Measurements from ENCODE around the gene LRFN2. TPM values are rescaled to one million over a fixed set of nuclear protein-coding genes. Genes with fewer than 3 reads are reported as not detected.

Gene LRFN2
- polyA plus RNA-seq, 1 donor (not counting 4 experiments of a cell fraction or from before 2014, with no cell fraction given) = not detected

DNA sequence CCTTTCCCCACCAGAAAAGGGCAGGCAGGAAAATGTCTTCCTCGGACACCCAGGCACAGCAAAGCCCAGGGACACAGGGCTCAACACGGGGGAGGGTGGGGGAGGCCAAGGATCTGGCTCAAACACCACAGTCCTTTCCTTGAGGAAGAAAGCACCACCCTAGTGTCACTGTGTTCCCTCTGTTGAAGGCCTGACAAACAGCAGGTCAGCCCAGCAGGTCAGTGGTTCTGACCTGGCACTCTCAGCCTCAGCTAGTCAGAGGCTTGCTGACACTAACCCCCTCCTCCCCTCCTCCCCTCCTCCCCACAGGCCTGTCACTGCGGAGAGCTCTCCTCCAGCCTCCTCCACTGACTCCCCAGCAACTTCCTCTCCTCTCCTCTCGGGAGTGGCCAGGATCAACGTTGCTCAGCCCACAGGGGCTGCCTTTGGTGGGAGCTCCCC, 239.6 kb downstream of the LRFN2 start:
- H3K9ac ChIP-seq (ENCODE audit: control insufficient read depth, extremely low read depth, insufficient read depth, low read length) = no peak overlapping the region
- no peaks in the 10 kb centered on the region for H3K79me2 ChIP-seq (ENCODE audit: control insufficient read depth, insufficient read depth, low read length)
- no peaks in the 10 kb centered on the region for H4K20me1 ChIP-seq (ENCODE audit: control insufficient read depth, extremely low read depth, insufficient read depth, low read length)
- no peak for TF ChIP-seq EZH2 (IDR thresholded peaks at IDR 0.05; ENCODE audit: low read length)
- TF ChIP-seq, protein P1, sequence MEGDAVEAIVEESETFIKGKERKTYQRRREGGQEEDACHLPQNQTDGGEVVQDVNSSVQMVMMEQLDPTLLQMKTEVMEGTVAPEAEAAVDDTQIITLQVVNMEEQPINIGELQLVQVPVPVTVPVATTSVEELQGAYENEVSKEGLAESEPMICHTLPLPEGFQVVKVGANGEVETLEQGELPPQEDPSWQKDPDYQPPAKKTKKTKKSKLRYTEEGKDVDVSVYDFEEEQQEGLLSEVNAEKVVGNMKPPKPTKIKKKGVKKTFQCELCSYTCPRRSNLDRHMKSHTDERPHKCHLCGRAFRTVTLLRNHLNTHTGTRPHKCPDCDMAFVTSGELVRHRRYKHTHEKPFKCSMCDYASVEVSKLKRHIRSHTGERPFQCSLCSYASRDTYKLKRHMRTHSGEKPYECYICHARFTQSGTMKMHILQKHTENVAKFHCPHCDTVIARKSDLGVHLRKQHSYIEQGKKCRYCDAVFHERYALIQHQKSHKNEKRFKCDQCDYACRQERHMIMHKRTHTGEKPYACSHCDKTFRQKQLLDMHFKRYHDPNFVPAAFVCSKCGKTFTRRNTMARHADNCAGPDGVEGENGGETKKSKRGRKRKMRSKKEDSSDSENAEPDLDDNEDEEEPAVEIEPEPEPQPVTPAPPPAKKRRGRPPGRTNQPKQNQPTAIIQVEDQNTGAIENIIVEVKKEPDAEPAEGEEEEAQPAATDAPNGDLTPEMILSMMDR (optimal IDR thresholded peaks at IDR 0.05 in 1 of 3, IDR thresholded peaks at IDR 0.05 in 1 of 3, conservative IDR thresholded peaks at IDR 0.05 in 1 of 3; ENCODE audit: extremely low read depth in 1 of 3, insufficient read depth in 2 of 3, low read length in 3 of 3) = no peak
- no peak overlapping the region for H2AFZ ChIP-seq (ENCODE audit: control insufficient read depth, low read length)
- no peak overlapping the region for H3K4me3 ChIP-seq (ENCODE audit: control insufficient read depth in 2 of 3, extremely low read depth in 1 of 3, insufficient read depth in 2 of 3, low read depth in 1 of 3, low read length in 3 of 3)
- H3K9me1 ChIP-seq (ENCODE audit: control insufficient read depth, extremely low read depth, insufficient read depth, low read length) = no peaks in the 10 kb centered on the region
- dilution Hi-C loops (cut with MboI; ENCODE audit: extremely low pct_ligation_motif_present, low sequenced_read_pairs) = no loop called here
- no peak overlapping the region for H3K27ac ChIP-seq (ENCODE audit: control insufficient read depth, insufficient read depth, low read length)
- no peak overlapping the region for H3K4me2 ChIP-seq (ENCODE audit: control insufficient read depth, extremely low read depth, insufficient read depth, low read depth, low read length)
- no peaks in the 10 kb centered on the region for H3K9me3 ChIP-seq (ENCODE audit: control insufficient read depth, low read depth, low read length)
- no peak for FAIRE-seq
- no peak for DNase-seq (ENCODE audit: low read depth, low spot score)
- H3K4me1 ChIP-seq (ENCODE audit: control insufficient read depth, extremely low read depth, insufficient read depth, low read length) = no peaks in the 10 kb centered on the region
- no peaks in the 10 kb centered on the region for H3K36me3 ChIP-seq (ENCODE audit: control insufficient read depth in 2 of 2, extremely low read depth in 1 of 2, insufficient read depth in 2 of 2, low read length in 2 of 2)
- peaks cover 5% of the 10 kb centered on the region for H3K27me3 ChIP-seq (ENCODE audit: control insufficient read depth, extremely low read depth, insufficient read depth, low read length)

DNA sequence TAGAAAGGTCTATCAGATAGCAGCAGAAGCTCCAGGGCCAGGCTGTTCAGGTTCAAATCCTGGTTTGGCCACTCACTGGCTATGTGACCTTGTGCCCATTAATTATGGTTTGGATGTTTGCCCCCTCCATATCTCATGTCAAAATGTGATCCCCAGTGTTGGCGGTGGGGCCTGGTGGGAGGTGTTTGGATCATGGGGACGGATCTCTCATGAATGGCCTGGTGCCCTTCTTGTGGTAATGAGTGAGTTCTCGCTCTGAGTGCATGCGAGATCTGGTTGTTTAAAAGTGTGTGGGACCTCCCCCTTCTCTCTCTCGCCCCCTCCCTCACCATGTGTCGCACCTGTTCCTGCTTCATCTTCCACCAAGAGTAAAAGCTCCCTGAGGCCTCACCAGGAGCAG, 240.9 kb downstream of the LRFN2 start:
- Histone ChIP-seq H3K36me3 (ENCODE audit: control insufficient read depth in 2 of 2, extremely low read depth in 1 of 2, insufficient read depth in 2 of 2, low read length in 2 of 2) (no peaks in the 10 kb centered on the region), H2AFZ (ENCODE audit: control insufficient read depth, low read length) (no peak overlapping the region), H3K9me3 (ENCODE audit: control insufficient read depth, low read depth, low read length) (no peaks in the 10 kb centered on the region), H3K4me1 (ENCODE audit: control insufficient read depth, extremely low read depth, insufficient read depth, low read length) (no peaks in the 10 kb centered on the region), H3K9ac (ENCODE audit: control insufficient read depth, extremely low read depth, insufficient read depth, low read length) (no peak overlapping the region), H4K20me1 (ENCODE audit: control insufficient read depth, extremely low read depth, insufficient read depth, low read length) (no peaks in the 10 kb centered on the region), H3K79me2 (ENCODE audit: control insufficient read depth, insufficient read depth, low read length) (no peaks in the 10 kb centered on the region), H3K27me3 (ENCODE audit: control insufficient read depth, extremely low read depth, insufficient read depth, low read length) (peaks cover 5% of the 10 kb centered on the region), H3K27ac (ENCODE audit: control insufficient read depth, insufficient read depth, low read length) (no peak overlapping the region), H3K4me2 (ENCODE audit: control insufficient read depth, extremely low read depth, insufficient read depth, low read depth, low read length) (no peak overlapping the region), H3K9me1 (ENCODE audit: control insufficient read depth, extremely low read depth, insufficient read depth, low read length) (no peaks in the 10 kb centered on the region), H3K4me3 (ENCODE audit: control insufficient read depth in 2 of 3, extremely low read depth in 1 of 3, insufficient read depth in 2 of 3, low read depth in 1 of 3, low read length in 3 of 3) (no peak overlapping the region)
- dilution Hi-C loops (cut with MboI; ENCODE audit: extremely low pct_ligation_motif_present, low sequenced_read_pairs) = no loop called here
- TF ChIP-seq, protein P1 (optimal IDR thresholded peaks at IDR 0.05 in 1 of 3, IDR thresholded peaks at IDR 0.05 in 1 of 3, conservative IDR thresholded peaks at IDR 0.05 in 1 of 3; ENCODE audit: extremely low read depth in 1 of 3, insufficient read depth in 2 of 3, low read length in 3 of 3) = no peak
- no peak for TF ChIP-seq EZH2 (IDR thresholded peaks at IDR 0.05; ENCODE audit: low read length)
- FAIRE-seq (no peak), DNase-seq (ENCODE audit: low read depth, low spot score) (no peak)
